ENCODE results near the gene PCGF3.
A peak's percentile ranks its signal among the peaks of the same experiment; 100 is the strongest.

The PCGF3 gene

GRCh38 chr4:785332-786073 is 79.9 kb downstream of the PCGF3 start:
- no peak for DNase-seq

- no peak for DNase-seq
Observed at GRCh38 chr4:786074-786741, 80.6 kb downstream of the PCGF3 start.

- DNase-seq = no peak
Observed at GRCh38 chr4:786861-787300, 81.2 kb downstream of the PCGF3 start.

DNA sequence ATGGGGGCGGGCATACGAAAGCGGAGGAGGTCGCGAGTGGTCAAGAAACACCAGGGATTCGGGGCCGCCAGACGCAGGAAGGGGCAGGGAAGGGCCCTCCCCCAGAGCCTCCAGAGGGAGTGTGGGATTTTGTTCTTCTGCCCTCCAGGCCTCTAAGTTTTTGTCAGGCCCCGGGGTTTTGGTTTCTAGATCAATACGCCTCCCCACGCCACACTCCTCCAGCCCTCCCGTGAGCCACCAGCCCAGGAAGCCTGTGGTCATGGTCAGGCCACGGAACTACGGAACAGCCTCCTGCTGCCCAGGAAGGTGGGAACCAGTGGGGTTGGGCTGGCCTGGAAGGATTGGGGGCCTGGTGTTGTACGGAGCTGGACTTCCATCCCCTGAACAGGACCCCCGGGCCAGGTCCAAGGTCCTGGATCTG is 81.9 kb downstream of the PCGF3 start:
- DNase-seq = no peak

DNA sequence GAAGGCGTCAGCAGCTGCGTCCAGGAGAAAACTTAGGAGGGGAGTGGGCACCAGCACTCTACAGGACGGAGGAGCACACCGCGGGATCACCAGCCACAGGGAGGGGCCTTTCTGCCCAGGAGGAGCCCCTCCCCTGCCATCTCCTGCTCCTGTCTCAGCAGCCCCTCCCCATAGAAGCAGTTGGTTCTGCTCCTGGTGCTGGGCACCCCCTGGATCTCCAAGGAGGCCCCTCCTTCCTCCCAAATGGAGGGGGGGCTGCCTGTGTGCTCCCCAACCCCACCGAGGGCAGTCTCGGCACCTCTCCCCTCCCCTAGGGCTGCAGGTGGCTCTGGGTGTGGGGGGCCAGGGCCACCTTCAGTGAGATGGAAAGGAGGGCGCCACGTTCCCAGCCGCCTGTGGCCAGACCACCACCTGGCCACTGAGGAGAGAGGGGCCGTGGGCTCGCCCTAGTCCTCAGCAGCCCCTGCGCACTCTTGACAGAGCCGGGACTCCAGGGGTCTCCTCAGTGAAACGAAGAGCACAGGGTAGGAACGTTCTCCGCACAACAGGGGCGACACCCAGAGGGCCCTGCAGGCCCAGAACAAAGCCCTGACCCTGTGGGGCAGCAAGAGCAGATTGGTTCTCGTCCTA is 82.5 kb downstream of the PCGF3 start:
- DNase-seq = no peak

- no peak for DNase-seq
Observed at GRCh38 chr4:788636-789297, 83.1 kb downstream of the PCGF3 start.

DNA sequence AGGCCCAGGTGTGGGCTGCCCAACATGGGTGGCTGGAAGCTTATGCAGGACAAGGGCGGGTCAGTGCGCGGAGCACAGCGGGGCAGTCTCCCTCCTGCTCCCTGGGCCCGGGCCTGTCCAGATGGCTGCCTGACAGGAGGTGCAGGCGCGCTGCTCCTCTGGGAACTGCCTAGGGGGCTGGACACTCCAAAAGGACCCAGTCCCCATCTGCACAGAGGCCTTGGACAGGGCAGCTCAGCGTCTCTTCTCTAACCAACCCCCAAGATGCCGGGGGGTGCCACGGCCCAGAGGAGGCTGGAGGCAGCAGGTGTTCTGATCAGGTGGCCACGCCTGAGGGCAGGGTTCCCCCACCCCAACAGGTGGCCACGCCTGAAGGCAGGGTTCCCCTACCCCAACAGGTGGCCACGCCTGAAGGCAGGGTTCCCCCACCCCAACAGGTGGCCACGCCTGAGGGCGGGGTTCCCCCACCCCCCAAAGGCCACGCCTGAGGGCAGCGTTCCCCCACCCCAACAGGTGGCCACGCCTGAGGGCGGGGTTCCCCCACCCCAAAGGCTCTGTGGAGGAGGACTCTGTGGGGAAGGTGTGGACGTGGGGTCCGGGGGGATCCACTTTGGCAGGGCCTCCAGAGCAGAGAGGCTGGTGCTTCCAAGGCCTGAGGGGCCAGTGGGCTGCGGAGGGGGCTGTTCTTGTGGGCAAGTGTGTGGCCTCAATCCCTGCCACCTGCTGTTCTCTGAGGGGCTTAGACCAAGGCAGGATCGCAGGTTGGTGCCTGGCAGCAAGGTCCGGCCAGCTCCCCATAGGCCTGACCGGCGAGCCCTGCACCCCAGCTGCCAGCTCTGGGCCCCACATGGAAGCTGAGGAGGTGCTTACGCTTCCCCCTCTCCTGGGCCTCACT is 84.2 kb downstream of the PCGF3 start:
- DNase-seq = no peak

DNA sequence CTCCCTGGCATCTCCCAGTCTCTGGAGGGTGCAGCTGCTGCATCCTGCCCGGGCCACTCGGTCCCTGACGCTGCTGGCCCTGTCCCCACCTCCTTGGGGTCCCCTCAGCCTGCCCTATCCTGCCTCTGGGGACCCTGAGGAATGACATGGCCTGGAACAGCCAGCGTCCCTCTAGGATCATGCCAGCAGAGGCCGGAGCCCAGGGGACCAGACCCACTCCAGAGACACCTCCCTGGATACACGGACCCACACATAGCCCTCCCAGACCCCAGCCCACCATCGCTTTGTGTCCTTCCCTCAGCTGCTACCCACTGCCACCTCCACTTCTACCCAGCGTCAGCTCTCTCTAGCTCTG is 84.8 kb downstream of the PCGF3 start:
- DNase-seq = no peak

- no peak for DNase-seq
Observed at GRCh38 chr4:791252-791897, 85.7 kb downstream of the PCGF3 start.

DNA sequence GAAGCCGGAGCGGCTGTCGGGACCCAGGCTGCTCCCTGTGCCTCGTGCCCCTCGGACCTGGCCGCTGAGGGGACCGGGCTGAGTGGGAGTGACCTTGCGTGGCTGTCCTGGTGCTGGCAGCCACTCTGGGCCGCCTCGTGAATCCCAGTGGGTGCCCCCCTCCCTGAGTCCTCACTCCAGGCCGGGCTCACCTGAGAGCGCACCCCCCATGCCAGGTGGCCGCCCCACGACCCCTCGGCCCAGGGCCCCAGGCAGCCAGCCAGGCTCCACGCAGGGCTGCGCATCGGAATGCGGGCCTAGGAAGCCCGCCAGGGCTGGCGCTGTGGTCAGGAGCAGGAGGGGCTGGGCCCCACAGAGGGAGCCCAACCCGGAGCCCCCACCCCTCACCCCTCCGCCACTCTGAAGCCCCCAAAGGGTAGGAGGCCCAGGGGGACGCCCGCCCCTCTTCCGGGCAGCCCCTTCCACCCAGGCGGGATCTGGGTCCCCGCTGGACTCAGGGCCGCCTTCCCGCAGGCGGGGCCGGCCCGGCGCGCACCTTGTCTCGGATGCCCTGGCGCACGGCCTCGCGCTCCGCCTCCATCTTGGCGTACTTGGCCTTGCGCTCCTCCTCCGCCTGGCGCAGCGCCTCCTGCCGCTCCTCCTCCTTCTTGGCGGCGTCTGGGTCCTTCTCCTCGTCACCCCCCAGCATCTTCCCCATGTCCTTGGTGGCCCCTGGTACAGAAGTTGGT is 86.4 kb downstream of the PCGF3 start:
- DNase-seq = no peak

GRCh38 chr4:792626-793092 is 87.0 kb downstream of the PCGF3 start:
- no peak for DNase-seq

DNA sequence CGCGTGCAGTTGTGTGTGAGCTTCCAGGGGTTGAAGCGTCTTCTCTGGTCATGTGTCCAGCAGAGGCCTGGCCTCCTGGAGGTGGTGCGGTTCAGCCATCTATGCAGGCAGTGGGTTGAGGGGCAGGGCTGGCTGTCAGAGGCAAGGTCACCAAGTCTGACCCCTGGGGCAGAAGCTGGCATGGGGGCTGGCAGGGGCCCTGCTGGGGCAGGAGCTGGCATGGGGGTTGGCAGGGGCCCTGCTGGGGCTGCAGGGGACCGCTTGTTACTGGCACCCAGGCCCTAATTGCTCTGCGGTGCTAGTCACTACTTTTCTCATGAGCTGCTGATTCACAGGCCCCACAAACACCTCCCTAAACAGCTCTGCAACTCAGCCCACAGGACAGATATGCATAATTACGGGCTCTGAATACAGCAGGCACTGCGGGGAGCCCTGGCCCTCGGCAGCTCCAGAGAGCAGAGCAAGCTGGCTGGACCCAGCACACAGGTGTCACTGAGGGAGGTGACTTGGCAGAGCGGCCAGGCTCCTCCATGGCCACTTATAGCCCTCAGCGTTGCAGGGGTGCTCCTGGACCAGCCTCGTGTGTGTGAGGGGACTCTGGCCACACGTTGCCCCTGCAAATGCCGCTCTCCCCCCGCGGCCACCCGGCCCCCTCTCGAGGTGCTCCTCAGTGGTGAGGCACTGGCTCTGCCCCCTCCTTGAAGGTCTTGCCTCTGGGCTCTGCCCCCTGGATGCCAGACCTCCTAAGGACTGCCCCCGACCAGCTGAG is 87.6 kb downstream of the PCGF3 start:
- DNase-seq = peak; percentile 77

- no peak for DNase-seq
Observed at GRCh38 chr4:793941-794621, 88.4 kb downstream of the PCGF3 start.

DNA sequence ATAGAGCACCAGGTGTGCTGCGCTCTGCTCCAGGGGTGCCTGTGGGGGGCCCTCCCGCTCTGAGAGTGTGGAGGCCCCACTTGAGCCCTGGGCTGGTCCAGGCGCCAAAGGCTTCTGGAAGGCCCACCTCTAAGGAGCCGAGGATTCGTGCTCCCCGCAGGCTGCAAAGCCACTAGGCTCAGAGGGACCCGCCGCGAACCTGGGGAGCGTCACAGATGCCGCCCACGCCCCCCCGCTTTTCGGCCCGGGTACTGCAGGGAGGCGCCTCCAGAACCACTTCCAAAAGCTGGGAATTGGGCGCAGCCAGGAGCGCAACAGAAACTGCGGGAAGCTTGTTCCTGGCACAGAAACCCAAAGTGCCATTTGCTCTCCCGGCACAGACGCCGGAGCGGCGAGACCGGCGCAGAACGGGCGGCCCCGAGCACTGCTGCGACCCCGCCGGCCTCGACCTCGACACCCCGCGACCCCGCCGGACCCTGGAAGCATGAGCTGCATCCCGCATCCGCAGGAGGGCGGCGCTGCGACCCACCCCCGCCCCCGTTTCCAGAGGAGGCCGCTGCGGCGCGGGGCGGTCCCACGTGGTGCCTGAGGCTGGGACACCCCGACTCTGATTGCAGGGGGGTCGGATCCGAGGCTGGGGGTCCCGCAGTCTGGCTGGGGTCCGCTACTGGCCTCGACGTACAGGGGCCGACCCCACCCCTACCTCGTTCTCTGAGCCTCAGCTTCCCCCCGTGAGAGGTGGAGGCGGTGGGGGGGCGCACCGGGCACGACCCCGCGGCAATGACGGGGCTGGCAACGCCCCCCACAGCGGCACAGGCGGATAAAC is 89.5 kb downstream of the PCGF3 start:
- no peak for DNase-seq

DNA sequence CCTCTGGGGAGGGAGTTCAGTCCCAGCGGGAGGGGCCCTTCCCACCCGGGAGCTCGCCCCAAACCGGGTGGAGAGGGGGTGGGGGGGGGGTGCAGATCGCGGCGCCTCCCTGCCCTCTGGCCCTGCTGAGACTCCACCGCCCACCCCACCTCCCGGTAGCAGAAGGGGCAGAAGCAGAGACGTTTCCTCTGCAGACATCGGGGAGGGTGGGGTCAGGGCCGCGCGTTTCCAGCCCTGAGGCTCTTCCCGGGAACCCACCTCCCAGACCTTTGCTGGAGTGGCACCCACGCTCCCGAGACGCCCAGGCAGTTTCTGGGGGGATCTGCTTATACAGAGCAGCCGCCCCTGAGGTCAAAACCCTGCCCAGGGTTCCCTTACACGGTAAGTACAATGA is 90.1 kb downstream of the PCGF3 start:
- no peak for DNase-seq

DNA sequence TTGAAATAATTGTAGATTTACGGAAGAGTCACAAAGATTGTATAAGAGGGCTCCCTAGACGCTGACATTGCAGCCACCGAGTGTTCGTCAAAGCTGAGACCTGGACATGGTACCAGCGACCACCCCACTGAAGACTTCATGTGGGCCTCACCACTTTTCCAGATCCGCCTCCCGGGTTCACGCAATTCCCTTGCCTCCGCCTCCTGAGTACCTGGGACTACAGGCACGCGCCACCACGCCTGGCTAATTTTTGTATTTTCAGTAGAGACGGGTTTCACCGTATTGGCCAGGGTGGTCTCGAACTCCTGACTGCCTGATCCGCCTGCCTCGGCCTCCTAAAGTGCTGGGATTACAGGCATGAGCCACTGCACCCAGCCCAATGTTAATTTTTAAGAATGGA is 90.6 kb downstream of the PCGF3 start:
- DNase-seq = no peak

GRCh38 chr4:797066-797465 is 91.4 kb downstream of the PCGF3 start:
- DNase-seq = no peak

GRCh38 chr4:801436-802124 is 95.9 kb downstream of the PCGF3 start:
- DNase-seq = no peak
